NK-92 treated with Interleukin-12 subunit alpha and Interleukin-12 subunit beta, amount 100 ng/mL, for 24 hours (cell line): ENCODE measurements around the gene CHMP5.

Experiments used
- DNase-seq: peaks from one replicate; lab custom pipeline; 2025; lab: John Stamatoyannopoulos, UW

The CHMP5 gene

DNA sequence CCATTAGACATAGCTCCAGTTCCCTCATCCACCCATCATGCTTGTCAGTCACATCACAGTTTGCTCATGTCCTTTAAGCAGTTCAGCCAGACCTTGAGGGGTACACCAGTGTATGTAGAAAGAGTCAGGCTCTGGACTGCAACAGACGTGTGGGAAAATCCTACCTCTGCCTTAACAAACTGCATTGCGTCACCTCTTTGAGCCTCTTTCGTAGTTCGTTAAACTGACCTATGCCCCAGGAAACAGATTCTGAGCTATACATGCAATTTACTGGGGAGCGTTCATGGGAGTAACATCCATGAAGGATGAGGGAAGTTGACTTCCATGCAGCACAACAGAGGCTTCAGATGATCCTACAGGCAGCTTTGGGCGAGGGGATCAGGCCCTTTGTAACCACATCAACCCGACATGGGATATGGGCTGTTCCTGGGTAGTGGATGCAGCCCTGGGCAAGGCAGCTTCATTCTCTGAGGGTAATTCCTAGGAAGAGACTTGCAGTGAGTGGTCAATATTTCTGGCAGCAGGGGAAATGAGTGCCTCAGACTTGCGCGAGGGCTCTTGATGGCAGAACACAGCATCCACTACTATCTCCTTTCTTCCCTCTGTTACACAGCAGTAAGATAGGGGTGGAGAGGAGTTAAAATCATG, 20.6 kb upstream of the CHMP5 start:
- no peak for DNase-seq

DNA sequence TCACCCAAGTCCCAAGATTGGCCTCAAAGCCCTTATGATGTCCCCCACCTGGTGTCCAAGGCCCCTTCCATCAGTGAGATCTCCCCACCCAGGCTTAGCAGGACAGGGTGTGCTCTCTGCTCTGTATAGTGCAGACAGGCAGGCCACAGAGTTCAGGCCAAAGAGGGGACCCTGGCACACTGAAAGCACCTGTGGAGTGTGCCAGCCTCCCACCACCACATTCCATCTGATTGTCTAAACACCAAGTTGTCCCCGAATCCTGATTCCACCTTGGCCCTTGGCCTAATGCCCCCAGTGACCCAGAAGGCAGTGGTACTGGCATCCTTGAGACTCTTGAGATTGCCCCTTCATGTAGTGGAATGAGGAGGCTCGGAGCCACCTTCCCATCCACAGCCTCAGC, 19.5 kb upstream of the CHMP5 start:
- DNase-seq = no peak

GRCh38 chr9:33246269-33246860, 18.5 kb upstream of the CHMP5 start:
- no peak for DNase-seq

DNA sequence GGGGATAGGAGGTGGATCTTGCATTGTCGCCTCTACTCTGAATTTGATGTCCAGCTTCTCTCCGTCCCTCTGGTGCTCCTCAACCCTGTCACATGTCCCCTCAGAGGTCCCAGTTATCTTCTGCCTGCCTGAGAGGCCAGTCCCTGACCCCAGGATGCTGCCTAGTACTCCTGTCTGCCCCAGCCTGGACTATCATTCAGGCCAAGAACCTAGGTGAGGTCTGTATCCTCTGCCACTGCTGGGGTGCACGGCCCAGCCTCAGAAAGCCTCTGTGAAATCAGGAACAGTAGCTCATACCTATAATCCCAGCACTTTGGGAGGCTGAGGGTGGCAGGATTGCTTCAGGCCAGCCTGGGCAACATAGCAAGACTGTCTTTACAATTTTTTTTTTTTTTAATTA, 16.2 kb upstream of the CHMP5 start:
- DNase-seq = no peak

GRCh38 chr9:33249087-33249658, 15.7 kb upstream of the CHMP5 start:
- no peak for DNase-seq

- DNase-seq = no peak
Observed at GRCh38 chr9:33249983-33250382, 14.9 kb upstream of the CHMP5 start.

DNA sequence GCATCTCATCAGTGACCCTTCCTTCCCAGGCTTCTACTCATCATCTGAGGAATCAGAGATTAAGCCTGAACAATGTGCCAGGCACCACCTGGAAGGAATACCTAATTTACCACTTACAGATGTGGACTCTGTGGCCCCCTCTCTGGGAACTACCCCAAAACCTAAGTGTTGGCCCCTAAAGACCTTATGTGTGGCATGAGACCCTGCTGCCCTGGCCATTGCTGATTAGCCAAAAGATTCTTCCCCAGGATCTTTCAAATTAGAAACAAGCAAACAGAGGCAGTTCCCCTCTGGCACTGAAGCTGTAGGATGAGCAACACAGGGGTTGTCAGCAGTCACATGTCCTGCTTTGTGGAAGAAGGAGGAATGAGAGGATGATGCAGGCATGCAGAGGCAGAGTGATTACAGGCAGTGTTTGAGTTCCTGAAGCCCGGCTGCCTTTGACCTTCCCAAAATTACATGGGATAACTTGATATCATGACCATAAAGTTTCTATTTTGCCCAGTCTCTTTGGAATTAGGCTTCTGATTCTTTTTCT, 14.3 kb upstream of the CHMP5 start:
- DNase-seq = no peak

GRCh38 chr9:33254211-33254610, 10.6 kb upstream of the CHMP5 start:
- DNase-seq = no peak

- no peak for DNase-seq
Observed at GRCh38 chr9:33255014-33255413, 9.8 kb upstream of the CHMP5 start.

- DNase-seq = no peak
Observed at GRCh38 chr9:33255471-33255870, 9.4 kb upstream of the CHMP5 start.

DNA sequence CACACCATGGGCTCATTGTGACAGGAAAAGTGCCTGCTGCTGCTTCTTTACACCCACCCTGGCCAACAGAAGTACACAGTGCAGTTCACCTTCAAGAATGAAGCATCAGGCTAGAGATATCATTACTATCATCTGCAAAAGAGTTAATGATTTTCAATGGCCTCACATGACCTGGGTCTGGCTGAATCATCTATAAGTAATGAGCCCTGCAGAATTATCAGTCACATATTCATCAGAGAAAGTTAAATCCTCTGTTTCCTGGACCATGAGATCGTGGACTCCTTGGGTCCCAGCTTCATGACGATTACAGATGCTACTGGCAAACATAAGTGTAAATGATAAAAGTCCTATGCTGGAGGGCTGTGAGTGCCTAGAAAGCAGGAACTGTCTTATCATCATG, 8.6 kb upstream of the CHMP5 start:
- no peak for DNase-seq

DNA sequence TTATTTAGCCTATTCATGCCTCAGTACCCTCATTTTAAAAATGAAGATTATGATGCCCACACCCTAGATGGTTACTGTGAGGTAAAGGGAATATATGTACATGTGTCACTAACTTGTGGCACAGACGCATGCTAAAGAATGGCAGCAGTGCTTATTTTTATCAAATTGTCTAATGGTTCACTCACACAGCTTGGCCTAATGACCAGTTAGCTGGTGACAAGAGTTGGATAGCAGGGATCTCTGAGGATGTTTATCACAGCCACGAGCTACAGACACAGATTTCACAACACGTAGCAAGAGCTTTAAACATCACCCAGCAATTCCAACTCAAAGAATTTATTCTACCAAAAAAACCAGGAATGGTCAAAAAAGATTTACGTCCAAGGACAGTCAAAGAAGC, 7.6 kb upstream of the CHMP5 start:
- DNase-seq = no peak

GRCh38 chr9:33260372-33260771, 4.5 kb upstream of the CHMP5 start:
- DNase-seq = no peak

DNA sequence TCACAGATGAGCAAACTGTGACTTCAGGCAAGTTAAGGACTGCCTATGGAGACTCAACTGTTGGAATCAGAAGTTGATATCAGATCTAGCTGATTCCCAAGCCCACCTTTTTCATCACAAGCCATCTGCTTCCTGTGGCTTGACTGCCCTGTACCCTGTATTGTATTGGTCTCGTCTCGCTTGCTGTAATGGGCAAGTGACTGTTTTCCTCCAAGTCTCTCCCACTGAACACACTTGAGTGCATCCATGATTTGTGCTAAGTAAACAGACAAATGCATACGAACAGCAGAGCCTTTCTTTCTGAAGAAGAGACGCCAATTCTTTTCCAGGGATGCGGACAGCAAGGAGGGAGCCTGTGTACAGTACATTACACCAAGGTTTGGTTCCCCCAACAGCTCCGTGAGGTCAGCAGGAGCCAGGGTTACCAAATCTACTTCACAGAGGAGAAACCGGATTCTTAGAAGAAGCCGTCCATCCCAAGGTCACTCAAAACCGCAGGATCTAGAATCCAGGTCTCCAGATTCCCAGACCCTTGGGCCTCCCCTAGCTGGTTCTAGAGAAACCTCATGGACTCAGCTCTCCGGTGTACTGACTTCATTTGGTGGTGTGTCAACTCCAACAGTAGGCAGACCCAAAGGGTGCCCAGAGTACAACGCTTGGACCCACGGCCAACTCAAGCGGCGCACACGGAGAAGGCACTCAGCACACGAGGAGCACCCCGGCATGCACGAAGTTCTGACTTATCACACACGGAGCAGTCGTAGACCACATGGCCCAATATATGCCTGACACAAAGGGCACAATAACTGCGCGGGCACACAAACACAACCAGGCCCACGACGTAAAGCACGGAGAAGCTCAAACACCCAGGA, 1.5 kb upstream of the CHMP5 start:
- DNase-seq = peak; percentile 37

DNA sequence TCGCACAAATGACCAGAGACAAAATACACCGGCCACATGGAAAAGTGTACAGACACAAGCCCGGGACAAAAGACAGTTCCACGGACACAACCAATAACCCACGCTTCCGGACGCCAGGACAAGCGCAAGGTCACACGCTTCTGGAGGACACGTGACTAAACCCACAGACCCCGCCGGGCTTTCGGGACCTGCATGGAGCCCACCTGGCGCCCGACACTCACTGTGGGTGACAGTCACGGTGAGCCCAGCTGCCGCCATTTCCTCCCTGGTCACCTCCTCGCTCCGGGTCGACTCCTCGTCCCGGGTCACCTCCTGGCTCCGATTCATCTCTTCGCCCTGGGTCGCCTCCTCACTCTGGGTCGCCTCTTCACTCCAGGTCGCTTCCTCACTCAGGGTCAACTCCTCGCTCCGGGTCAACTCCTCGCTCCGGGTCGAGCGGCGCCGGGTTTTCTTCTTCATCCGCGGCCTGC, 811 bp upstream of the CHMP5 start:
- DNase-seq = peak; percentile 44

DNA sequence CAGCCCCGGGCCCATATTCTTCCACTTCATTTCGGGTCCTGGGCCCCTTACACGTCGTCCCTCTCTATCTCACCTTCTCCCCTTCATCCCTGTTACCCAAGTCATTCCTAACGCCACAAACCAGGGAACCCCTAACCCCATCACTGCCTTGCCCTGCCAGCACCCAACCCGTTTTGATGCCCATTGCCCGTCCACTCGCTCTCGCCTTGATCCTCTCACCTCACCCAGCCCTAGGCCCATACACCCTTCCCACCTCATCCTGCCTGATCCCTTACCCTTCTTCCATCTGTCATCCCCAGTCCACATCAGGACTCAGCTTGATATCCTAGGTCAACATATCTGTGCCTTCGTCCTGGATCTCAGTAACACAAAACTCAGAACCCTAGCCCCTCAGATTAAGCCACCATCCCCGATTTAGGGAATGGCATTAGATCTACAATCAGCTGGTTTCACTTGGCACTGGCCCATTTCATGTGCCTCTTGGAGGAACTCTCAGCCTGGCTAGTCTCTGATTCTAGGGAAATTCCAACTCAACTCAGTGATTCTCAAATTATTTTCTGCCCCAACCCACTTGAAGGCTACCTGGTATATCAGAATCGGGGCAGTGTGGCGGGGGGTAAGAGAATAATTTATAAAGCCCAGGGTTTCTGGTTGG, 489 bp downstream of the CHMP5 start:
- DNase-seq = no peak

DNA sequence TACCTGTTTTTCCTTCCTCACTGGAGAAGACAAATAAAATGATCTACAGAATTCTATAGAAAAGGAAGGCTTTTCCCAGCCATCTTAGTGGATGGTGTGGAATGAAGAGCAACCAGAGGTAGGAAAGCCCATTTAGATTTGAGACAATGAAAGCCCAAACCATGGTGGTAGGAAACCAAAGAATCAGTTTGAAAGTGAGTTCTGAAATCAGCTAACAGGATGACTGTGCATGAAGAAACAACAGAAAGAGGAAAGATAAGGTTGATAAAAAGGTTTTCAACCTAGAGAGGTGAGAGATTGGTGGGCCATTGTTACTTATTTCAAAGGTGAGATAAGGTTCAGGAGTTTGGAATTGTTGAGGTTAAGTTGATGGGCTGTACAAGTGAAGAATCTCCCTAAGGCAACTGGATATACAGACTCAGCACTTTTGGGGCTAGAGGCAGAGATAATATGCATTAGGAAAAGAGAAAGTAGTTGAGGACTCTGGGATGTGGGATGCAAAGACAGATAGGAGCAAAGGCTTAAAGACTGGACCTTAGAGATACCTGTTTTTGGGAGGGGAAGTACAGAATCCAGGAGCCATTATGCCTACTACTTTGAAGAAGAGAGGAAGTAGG, 2.4 kb downstream of the CHMP5 start:
- DNase-seq = no peak

GRCh38 chr9:33270146-33270545, 5.3 kb downstream of the CHMP5 start:
- DNase-seq = no peak

DNA sequence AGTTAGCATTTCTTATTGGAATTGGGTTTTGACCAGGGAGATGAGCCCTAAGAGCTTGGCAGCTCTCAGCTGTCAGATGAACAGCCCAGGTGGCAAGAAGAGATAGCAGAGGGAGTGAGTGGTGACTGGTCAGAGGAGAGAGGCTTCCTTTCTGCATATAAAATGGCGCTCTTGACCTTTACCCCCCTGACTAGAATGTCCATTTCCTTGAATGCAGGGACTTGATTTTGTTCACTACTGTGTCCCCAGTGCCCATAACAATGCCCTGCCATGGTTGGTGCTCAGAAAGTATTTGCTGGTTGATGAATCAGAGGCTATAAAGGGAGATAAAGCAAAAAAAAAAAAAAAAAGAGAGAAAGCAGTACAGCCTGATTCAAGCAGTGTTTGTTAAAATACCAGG, 7.2 kb downstream of the CHMP5 start:
- DNase-seq = no peak

DNA sequence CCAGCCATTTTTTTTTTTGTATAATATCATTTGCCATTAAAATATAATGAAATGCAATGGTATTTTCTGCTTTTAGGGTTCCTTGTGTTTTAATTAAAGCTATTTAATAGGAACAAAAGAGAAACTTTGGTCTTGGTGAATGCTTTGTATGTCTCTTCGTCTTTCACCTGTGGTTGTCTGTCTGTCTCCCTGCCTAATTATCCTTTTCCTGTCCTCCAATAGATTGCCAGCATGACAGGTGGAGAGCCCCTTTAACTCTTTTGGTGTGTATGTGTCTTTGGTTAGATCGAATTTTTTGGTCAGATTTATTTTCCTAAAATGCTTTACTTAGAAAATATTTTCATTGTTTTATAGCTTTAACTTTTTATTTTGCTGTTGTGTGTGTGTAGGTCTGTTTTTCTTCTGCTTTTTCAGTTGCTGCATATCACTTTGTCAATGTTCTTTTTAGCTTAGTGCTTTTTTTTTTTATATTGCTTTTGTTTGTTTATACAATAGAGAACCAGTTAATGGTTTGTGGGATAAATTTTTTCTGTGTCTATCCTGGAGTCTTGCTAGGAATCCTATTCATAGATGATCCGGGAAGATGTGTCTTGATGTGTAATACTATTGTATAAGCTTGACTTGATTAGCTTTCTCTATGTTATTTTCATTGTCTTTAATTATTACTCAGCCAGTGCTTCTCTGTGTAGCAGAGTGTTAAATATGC, 8.6 kb downstream of the CHMP5 start:
- no peak for DNase-seq

GRCh38 chr9:33273972-33274328, 9.1 kb downstream of the CHMP5 start:
- no peak for DNase-seq
